Spleen (tissue), 11 donors: Measurements from ENCODE around the gene RELL1. TPM values are rescaled to one million over a fixed set of nuclear protein-coding genes. Genes with fewer than 3 reads are reported as not detected.

Experiments
- DNase-seq: peaks from one replicate; pipeline ENCODE4 v3.0.0-alpha.2; 2020
- H3K27ac ChIP-seq, 8 donors: fragments of 200-600 bp; sonication (generic) in 7 of 8; 1 replicate in 4 of 8; 2 replicates in 4 of 8; pipeline versions ENCODE4 v1.5.0 to v1.8.0; 2016 to 2021; ENCODE audit warnings: inconsistent platforms in 4 of 8, mild to moderate bottlenecking in 4 of 8, moderate library complexity in 1 of 8
- H3K27me3 ChIP-seq, 7 donors: fragments of 200-600 bp; sonication (generic) in 6 of 7; replicated peaks in 1 of 7; 1 replicate in 4 of 7; 2 replicates in 3 of 7; pipeline versions ENCODE4 v1.5.0 to v1.8.0; 2016 to 2021; ENCODE audit warnings: inconsistent platforms in 3 of 7, mild to moderate bottlenecking in 1 of 7
- H3K36me3 ChIP-seq, 6 donors: fragments of 200-600 bp; sonication (generic) in 5 of 6; 1 replicate in 4 of 6; 2 replicates in 2 of 6; pipeline versions ENCODE4 v1.5.0 to v1.8.0; 2016 to 2021; ENCODE audit warnings: inconsistent platforms in 2 of 6
- H3K4me1 ChIP-seq, 6 donors: fragments of 200-600 bp; sonication (generic) in 5 of 6; 1 replicate in 3 of 6; 2 replicates in 3 of 6; pipeline versions ENCODE4 v1.5.0 to v1.8.0; 2016 to 2021; ENCODE audit warnings: inconsistent platforms in 3 of 6
- H3K4me3 ChIP-seq, 8 donors: fragments of 200-600 bp; sonication (generic) in 7 of 8; 1 replicate in 4 of 8; 2 replicates in 4 of 8; pipeline versions ENCODE4 v1.5.0 to v1.8.0; 2016 to 2021; ENCODE audit warnings: inconsistent platforms in 4 of 8, mild to moderate bottlenecking in 4 of 8, moderate library complexity in 2 of 8
- H3K9me3 ChIP-seq, 8 donors: fragments of 200-600 bp; sonication (generic) in 7 of 8; 1 replicate in 4 of 8; 2 replicates in 4 of 8; pipeline versions ENCODE4 v1.5.0 to v1.8.0; 2016 to 2021; ENCODE audit warnings: inconsistent platforms in 4 of 8
- POLR2A ChIP-seq, 3 donors: fragments of 450-650 bp; IDR thresholded peaks; one replicate each; pipeline ENCODE4 v1.5.1; 2017; ENCODE audit warnings: antibody characterized with exemption in 3 of 3, mild to moderate bottlenecking in 1 of 3
- POLR2AphosphoS5 ChIP-seq, 3 donors: sonication (generic); formaldehyde crosslinking; IDR thresholded peaks; one replicate each; pipeline ENCODE4 v1.5.1; 2017; ENCODE audit warnings: antibody characterized with exemption in 3 of 3
- WGBS, 5 donors: extraction: QIAGEN DNeasy Blood & Tissue Kit in 3 of 5; methylation state at CpG; one replicate each; pipeline versions ENCODE4 v1.1.5 to v1.1.7; 2013 to 2018; 5-methylcytosine and 5-hydroxymethylcytosine counted together
- intact Hi-C: fragments of 100-400 bp; cut with DNase I; formaldehyde crosslinking; loops from one replicate; pipeline ENCODE4 v1.15.0; 2023; ENCODE audit warnings: low total_unique reads
- polyA plus RNA-seq, 3 donors: library from polyadenylated mRNA; stranded (reverse); fragments of 200-250 nt; gene quantifications; one replicate each; pipeline ENCODE4 v1.2.1, GENCODE V29; 2013
- total RNA-seq, 7 donors: library from RNA; depleted of rRNA in 3 of 7; stranded (reverse); fragments of >200 nt in 3 of 7; fragmentation: NEBNext Ultra II Directional in 4 of 7; extraction: Animal tissue kit (Norgen Biotek cat#: 25700) in 4 of 7; gene quantifications; one replicate each; pipeline versions ENCODE4 v1.1.0 to v1.2.1, GENCODE V29; 2016 to 2021
- TF ChIP-seq, protein P1 (sequence below), 11 experiments: fragments of 200-600 bp in 7 of 11; fragments of 450-650 bp in 4 of 11; sonication (generic) in 4 of 11; IDR thresholded peaks in 8 of 11; conservative IDR thresholded peaks in 3 of 11; 1 replicate in 7 of 11; 2 replicates in 4 of 11; pipeline versions ENCODE4 v1.4.0 to v1.8.0; 2016 to 2021; ENCODE audit warnings: antibody characterized with exemption in 11 of 11, inconsistent platforms in 4 of 11, mild to moderate bottlenecking in 1 of 11
- donor health status: healthy with polysubstance abuse.
- donor health status: DM: no; HTN: no; CAD: no; lungs with moderate emphysema.
- donor health status: DM: no; HTN: no; CAD: no.
- donor health status: Bipolar disorder and iron deficiency.
- donor health status: healthy.
- donor health status: DM: no; HTN: no; CAD: no.
- donor health status: DM: yes; HTN: yes; CAD: no.

RELL1 gene
- total and polyA plus RNA-seq, 10 donors = 0.59 to 70.4 (median 42.6) TPM

DNA sequence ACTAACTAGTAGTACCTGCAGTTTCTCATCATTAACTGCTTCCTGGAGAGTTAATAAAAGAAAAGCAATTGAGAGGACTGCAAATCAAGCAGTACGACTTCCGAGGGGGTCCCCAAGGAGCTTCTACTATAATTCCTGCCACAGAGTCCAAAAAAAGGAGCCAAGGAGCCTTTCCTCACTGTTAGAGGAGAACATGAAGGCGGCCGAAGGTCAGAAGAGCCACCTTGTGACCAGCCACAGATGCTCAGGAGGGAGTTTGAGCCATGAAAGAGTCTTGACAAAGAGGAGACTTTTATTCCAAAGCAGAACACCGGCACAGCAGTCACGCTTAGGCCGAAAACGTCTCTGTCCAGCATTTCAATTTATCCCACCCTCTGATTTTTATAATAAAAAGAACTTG, 62.2 kb downstream of the RELL1 start:
- intact Hi-C loops = no loop called here
- no peak for TF ChIP-seq POLR2A (IDR thresholded peaks at IDR 0.05)
- TF ChIP-seq POLR2AphosphoS5 (IDR thresholded peaks at IDR 0.05) = no peak
- TF ChIP-seq, protein P1, sequence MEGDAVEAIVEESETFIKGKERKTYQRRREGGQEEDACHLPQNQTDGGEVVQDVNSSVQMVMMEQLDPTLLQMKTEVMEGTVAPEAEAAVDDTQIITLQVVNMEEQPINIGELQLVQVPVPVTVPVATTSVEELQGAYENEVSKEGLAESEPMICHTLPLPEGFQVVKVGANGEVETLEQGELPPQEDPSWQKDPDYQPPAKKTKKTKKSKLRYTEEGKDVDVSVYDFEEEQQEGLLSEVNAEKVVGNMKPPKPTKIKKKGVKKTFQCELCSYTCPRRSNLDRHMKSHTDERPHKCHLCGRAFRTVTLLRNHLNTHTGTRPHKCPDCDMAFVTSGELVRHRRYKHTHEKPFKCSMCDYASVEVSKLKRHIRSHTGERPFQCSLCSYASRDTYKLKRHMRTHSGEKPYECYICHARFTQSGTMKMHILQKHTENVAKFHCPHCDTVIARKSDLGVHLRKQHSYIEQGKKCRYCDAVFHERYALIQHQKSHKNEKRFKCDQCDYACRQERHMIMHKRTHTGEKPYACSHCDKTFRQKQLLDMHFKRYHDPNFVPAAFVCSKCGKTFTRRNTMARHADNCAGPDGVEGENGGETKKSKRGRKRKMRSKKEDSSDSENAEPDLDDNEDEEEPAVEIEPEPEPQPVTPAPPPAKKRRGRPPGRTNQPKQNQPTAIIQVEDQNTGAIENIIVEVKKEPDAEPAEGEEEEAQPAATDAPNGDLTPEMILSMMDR (IDR thresholded peaks at IDR 0.05 in 8 of 11, conservative IDR thresholded peaks at IDR 0.05 in 3 of 11) = no peak
- Histone ChIP-seq H3K27me3 (no peaks in the 10 kb centered on the region), H3K4me1 (no peaks in the 10 kb centered on the region), H3K4me3 (no peak overlapping the region), H3K9me3 (no peaks in the 10 kb centered on the region), H3K36me3 (peaks cover 0 to 82% (median 1%) of the 10 kb centered on the region in 6 donors), H3K27ac (no peak overlapping the region)
- DNase-seq = no peak
- 89 to 96% (median 94%) methylated on average over 8 of the region's 8 CpGs for WGBS, 5 donors

GRCh38 chr4:37623125-37623524, 63.1 kb downstream of the RELL1 start:
- DNase-seq = no peak
- no peaks in the 10 kb centered on the region for H3K4me1 ChIP-seq
- TF ChIP-seq POLR2A (IDR thresholded peaks at IDR 0.05) (no peak), POLR2AphosphoS5 (IDR thresholded peaks at IDR 0.05) (no peak)
- TF ChIP-seq, protein P1 (IDR thresholded peaks at IDR 0.05 in 8 of 11, conservative IDR thresholded peaks at IDR 0.05 in 3 of 11) = no peak
- H3K27ac ChIP-seq = no peak overlapping the region
- WGBS, 5 donors = 91 to 99% (median 95%) methylated on average over 4 of the region's 4 CpGs
- intact Hi-C loops = no loop called here
- H3K4me3 ChIP-seq = no peak overlapping the region
- no peaks in the 10 kb centered on the region for H3K9me3 ChIP-seq
- no peaks in the 10 kb centered on the region for H3K27me3 ChIP-seq
- peaks cover 0 to 82% (median 0%) of the 10 kb centered on the region in 6 donors for H3K36me3 ChIP-seq

DNA sequence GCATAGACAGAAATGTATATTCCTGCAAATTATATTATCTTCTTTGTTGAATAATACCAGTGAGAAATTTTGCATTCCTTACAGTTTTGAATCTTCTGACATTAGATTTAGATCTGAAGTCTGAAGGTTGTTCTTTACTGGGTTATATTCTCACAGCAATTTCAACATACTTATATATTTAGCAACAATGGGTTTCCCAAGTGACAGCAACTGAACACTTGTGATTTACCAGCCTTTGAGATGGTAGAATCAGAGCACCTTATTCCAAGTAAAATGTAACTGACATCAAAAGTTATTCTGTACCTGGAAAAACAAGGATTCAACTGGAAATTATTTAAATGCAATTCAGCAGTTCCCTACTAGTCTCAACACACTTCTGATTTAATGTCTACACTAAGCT, 66.0 kb downstream of the RELL1 start:
- Histone ChIP-seq H3K9me3 (no peaks in the 10 kb centered on the region), H3K27ac (no peak overlapping the region), H3K4me3 (no peak overlapping the region), H3K4me1 (peaks cover 0 to 3% (median 0%) of the 10 kb centered on the region in 6 donors), H3K27me3 (no peaks in the 10 kb centered on the region), H3K36me3 (peaks cover 0 to 72% (median 0%) of the 10 kb centered on the region in 6 donors)
- TF ChIP-seq POLR2A (IDR thresholded peaks at IDR 0.05) (no peak), POLR2AphosphoS5 (IDR thresholded peaks at IDR 0.05) (no peak)
- TF ChIP-seq, protein P1 (IDR thresholded peaks at IDR 0.05 in 8 of 11, conservative IDR thresholded peaks at IDR 0.05 in 3 of 11) = no peak
- intact Hi-C loops = no loop called here
- DNase-seq = no peak

DNA sequence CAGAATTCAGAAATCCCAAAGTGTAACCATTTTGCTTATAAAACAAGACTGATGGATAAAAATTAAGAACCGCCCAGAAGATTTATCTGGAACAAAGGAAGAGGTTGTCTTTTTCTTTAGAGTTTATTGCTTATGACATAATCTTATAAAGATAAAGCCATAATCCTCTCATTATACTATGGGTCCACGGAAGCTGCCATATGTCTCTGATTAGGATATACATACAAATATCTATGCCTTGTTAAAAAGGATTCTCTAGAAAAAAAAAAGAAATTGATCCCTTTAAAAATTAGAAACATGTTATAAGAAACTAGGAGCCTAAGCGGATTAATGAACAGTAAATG, 70.5 kb downstream of the RELL1 start:
- TF ChIP-seq POLR2A (IDR thresholded peaks at IDR 0.05) (no peak), POLR2AphosphoS5 (IDR thresholded peaks at IDR 0.05) (no peak)
- TF ChIP-seq, protein P1 (IDR thresholded peaks at IDR 0.05 in 8 of 11, conservative IDR thresholded peaks at IDR 0.05 in 3 of 11) = no peak
- intact Hi-C loops = no loop called here
- Histone ChIP-seq H3K9me3 (no peaks in the 10 kb centered on the region), H3K4me1 (peaks cover 0 to 8% (median 0%) of the 10 kb centered on the region in 6 donors), H3K4me3 (no peak overlapping the region), H3K36me3 (peaks cover 0 to 60% (median 0%) of the 10 kb centered on the region in 6 donors), H3K27me3 (no peaks in the 10 kb centered on the region), H3K27ac (no peak overlapping the region)
- no peak for DNase-seq
- 90 to 99% (median 96%) methylated on average over 3 of the region's 3 CpGs for WGBS, 5 donors
